ENCODE results near the gene SPO11.

SPO11 gene

GRCh38 chr20:57312138-57312537, 17.5 kb upstream of the SPO11 start:
- DNase-seq: no peak

- no peak for DNase-seq
Measured at GRCh38 chr20:57313230-57313629, 16.4 kb upstream of the SPO11 start.

DNA sequence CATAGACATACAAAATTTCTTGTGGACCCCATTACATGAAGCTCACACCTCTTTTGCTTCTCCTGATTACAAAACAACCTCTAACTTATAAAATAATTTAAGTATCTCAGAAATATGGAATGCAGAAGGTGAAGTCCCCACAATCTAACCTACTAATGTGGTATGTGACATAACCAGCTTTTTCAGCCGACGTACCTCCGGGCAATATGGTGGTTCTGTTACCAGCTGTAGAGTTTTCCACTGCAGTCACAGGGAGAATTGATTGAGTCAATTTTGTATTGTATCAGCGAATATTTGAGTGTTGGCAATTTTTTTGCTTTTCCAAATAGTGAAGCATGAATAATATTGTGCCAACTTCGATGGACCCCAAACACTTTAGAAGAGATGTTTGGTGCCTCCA, 15.7 kb upstream of the SPO11 start:
- no peak for DNase-seq

DNA sequence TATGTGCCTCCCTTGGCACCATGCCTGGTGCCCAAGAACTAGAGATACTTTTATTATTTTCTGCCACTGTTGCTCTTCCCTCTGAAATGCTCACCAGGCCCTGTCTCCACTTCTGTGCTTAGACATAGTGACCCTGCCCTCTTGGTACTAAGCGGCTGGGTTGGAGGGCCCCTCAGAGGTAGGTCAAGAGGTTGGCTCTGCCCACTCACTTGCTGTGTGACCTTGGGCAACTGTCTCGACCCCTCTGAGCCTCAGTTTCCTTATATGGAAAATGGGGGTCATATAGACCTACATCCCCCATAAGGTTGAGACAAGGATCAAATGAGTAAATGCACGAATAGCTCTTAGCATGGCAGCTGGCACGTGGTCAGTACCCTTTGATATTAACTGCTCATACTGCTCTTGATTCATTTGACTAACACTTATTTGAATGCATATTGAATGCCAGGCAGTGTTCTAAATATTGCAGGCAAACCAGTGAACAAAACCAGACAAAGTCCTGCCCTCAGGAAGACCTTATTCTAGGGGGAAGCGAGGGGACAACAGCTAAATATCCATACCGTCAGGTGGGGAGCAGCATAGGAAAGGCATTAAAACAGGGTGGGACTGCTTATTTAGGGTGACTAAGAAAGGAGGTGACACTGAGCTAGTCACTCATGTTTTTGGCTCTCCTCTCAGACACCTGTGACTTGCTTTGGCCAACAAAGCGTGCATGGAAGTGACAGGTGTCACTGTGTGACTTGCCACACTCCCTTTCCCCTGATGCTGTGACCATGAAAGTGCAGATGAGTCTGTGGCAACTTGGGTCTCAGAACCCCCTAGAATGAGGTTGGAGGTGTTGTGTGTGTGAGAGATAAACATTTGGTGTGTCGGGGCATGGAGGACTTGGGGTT, 14.3 kb upstream of the SPO11 start:
- no peak for DNase-seq

DNA sequence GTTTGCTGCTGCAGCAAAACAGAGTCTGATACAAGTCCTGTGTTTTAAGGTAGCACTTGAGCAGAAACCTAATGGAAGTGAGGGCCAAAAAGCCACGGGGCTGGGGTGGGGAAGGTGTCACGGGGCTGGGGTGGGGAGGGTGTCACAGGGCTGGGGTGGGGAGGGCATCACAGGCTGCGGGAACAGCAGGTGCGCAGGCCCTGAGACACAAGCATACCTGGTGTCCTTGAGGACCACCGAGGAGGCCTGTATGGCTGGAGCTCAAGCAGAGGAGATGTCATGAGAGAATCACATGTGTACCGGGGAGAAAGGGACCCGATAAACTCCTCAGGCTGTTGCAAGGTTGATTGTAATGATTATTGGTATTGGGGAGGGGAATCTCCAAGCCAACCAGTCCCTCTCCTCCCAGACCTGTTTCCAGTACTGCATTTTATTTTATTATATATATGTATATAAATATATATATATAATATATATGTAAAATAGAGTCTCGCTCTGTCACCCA, 13.6 kb upstream of the SPO11 start:
- DNase-seq: no peak

- no peak for DNase-seq
Measured at GRCh38 chr20:57316795-57317201, 12.8 kb upstream of the SPO11 start.

DNA sequence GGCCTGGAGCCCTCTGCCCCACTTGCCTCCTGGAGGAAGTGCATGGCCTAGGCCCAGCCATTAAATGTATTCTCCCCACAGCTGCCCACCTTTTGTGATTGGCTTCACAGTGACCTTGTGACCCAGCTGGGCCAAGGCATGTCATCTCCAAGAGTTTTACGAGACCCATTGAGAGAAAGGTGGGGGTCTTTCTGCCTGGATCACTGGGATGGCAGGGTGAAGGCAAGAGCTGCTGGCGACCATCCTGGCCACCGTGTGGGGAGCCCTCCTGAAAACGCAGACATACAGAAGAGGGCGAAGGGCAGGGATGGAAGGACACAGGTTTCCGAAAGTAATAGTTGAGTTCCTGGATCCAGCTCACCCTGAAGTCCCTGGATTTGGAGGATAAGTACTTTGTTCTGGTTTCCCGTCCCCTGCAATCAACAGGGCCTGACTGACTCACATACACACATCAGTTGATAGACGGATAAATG, 12.3 kb upstream of the SPO11 start:
- DNase-seq: no peak

DNA sequence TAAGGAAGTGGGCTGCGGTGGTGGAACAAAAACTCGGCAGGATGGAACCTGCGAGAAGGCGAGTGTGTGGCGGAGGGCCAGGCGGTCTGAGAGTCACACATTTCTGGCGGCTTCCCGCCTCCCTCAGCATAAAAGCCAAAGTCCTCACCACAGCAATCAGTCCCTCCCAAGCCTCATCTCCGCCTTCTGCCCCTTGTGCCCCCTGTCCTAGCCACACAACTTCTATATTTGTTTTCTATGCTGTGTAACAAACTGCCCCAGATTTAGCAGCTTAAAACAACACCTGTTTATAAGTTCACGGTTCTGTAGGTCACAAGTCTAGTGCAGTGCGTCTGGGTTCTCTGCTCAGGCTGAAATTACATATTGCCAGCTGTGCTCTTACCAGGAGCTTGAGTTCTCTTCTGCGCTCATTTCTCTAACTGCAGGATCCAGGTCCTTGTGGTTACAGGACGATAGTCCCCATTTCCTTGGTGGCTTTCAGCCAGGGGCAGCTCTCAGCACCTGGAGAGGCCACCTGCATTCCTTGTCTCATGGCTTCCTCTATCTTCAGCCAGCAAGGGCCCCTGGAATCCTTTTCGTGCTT, 11.7 kb upstream of the SPO11 start:
- DNase-seq: no peak

DNA sequence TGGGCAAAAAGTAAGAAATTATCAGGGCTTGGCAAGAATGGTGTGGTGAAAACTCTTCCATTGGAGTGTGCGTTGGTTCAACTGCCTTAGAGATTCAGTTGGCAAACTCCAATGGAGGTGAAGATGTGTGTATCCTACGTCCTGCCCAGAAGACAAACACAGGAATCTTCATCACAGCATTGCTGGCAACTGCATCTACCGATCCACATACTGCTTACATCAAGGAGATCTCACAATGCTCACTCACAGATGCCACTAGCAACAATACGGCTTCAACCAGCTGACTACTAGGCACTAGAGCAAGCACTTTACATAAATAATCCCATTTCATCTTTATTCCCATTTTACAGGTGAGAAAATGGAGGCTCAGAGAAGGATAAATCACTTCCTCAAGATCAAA, 10.0 kb upstream of the SPO11 start:
- no peak for DNase-seq

GRCh38 chr20:57320358-57320757, 9.2 kb upstream of the SPO11 start:
- no peak for DNase-seq

GRCh38 chr20:57321142-57321541, 8.5 kb upstream of the SPO11 start:
- DNase-seq: no peak

- no peak for DNase-seq
Measured at GRCh38 chr20:57322476-57322875, 7.1 kb upstream of the SPO11 start.

- no peak for DNase-seq
Measured at GRCh38 chr20:57323034-57323433, 6.6 kb upstream of the SPO11 start.

GRCh38 chr20:57325632-57326356, 3.8 kb upstream of the SPO11 start:
- DNase-seq: no peak

DNA sequence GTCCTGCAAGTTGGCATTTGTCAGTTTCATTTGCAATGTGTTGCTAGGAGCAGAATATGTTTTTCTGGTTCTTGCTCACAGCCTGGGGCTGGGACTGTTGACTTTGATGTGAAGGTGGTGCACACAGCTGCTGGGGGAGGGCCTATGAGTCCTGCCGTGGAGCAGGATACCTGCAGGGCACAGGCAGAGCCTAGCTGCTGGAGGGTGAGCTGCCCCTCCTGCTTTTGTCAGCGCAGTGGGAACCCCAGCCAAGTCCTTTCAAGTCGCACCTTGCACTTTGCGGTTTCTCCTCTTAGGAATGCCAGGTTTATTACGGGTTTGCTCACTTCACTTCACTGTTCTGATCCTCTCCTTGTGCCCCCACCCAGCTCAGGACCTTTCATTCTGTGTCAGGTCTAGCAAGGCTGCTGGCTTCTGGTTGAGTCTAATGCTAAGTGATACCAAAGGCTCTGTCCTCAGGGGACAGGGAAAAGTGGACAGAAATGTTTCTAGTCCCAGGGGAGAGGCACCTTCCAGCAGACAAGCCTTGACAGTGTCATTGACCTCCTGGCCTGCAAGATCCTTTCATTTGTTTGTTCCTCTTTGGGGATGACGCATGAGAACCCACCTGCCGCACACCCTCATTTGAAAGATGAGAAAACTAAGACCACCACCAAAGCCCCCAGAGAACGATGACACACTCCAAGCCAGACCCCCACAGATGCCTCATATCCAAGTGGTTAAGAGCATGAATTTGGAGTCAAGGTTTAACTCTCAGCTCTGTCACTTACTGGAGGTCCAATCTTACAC, 2.7 kb upstream of the SPO11 start:
- DNase-seq: no peak

GRCh38 chr20:57327820-57328219, 1.8 kb upstream of the SPO11 start:
- DNase-seq: no peak

DNA sequence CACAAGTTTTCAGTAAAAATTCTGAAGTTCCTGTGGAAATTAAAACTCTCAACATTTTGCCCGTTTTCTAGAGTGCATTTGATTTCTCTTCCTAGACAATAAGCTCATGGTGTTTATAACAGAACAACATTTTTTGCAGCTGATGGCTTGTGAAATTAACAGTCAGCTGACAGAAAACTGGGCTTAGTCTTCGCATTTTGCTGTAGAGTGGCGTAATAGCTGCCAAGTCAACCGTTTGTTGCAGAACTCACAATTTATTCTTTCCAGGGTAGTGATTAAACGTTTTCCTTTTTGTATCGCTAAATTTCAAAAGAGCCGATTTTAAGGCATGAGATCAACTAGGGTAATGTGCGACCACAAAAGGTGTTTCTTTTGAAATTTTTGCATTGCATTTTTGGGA, 1.4 kb downstream of the SPO11 start:
- DNase-seq: no peak

GRCh38 chr20:57332105-57333089, 2.8 kb downstream of the SPO11 start:
- no peak for DNase-seq

- DNase-seq: no peak
Measured at GRCh38 chr20:57335392-57335791, 5.8 kb downstream of the SPO11 start.

DNA sequence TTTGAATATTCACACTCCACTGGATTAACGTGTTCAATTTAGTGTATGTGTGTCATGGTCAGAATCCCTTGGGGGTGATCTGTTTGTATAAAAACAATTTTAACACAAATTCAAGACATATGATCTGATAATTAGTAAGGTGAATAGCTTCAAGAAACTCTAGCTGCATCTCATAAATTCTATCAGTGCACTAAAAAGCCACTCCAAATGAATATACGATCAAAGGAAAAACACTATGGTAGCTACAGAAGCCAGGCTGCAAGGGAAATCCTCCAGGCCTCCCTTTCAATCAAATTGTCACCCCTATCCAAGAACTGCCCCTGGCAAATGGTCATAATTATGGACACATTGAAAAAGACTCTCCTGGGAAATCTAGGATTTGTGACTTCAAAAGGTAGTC, 12.1 kb downstream of the SPO11 start:
- DNase-seq: no peak

DNA sequence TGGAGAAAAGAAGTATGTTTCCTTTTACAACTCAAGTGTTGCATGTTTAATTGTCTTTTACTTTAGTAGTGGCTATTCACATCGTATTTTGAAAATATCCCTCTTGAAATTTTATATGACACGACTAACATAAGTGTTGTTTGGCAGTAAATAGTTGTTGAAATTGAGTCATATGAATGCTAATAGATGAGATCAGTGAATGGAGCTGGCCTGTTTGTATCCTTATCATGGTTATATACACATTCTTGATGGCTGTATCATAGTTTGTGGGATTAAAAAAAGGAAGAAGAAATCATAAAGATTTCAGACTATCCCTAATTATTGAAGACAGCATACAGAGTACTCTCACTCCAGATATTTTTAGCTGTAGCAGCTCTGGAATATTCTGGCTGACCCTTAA, 13.2 kb downstream of the SPO11 start:
- DNase-seq: no peak

- peak; percentile 69 for DNase-seq
Measured at GRCh38 chr20:57346477-57346876, 16.9 kb downstream of the SPO11 start.
